Calu3 (cell line): ENCODE measurements around the gene CENPO. TPM values are rescaled to one million over a fixed set of nuclear protein-coding genes. Genes with fewer than 3 reads are reported as not detected.
A peak's percentile ranks its signal among the peaks of the same experiment; 100 is the strongest.

Source experiments
- BruUV-seq: library from RNA; stranded (reverse); fragments of 400-500 nt; replicated peaks from 2 replicates; lab custom pipeline; 2021; lab: Mats Ljungman, UMichigan
- CTCF ChIA-PET: fragments of 300-600 bp; sonication (Branson Sonifier 250); formaldehyde crosslinking; loops from one replicate; lab custom pipeline; 2022; ENCODE audit warnings: antibody characterized with exemption; lab: Charles Lee
- DNase-seq: peaks from one replicate; pipeline ENCODE4 v3.0.0; 2022
- H3K27ac Mint-ChIP-seq: one replicate; pipeline ENCODE4 v1.8.0; 2022; ENCODE audit warnings: mixed read lengths; ENCODE audit not compliant: unreplicated experiment
- H3K27me3 Mint-ChIP-seq: one replicate; pipeline ENCODE4 v1.8.0; 2022; ENCODE audit warnings: mixed read lengths; ENCODE audit not compliant: unreplicated experiment
- H3K36me3 Mint-ChIP-seq: one replicate; pipeline ENCODE4 v1.8.0; 2022; ENCODE audit warnings: mild to moderate bottlenecking, moderate library complexity, mixed read lengths; ENCODE audit not compliant: insufficient read depth, unreplicated experiment
- H3K4me1 Mint-ChIP-seq: one replicate; pipeline ENCODE4 v1.8.0; 2022; ENCODE audit warnings: mild to moderate bottlenecking, low read depth, mixed read lengths; ENCODE audit not compliant: unreplicated experiment
- H3K4me3 Mint-ChIP-seq: one replicate; pipeline ENCODE4 v1.8.0; 2022; ENCODE audit warnings: mild to moderate bottlenecking, low read depth, moderate library complexity, mixed read lengths; ENCODE audit not compliant: unreplicated experiment
- H3K9me3 Mint-ChIP-seq: one replicate; pipeline ENCODE4 v1.8.0; 2022; ENCODE audit warnings: low read depth, mixed read lengths; ENCODE audit not compliant: unreplicated experiment
- intact Hi-C: fragments of 100-400 bp; cut with micrococcal nuclease; formaldehyde crosslinking; loops from one replicate; pipeline ENCODE4 v1.10.0; 2022; ENCODE audit not compliant: unreplicated experiment
- total RNA-seq: library from RNA; stranded (reverse); gene quantifications from 2 replicates; pipeline ENCODE4 v1.2.3, GENCODE V29; 2022
- TF ChIP-seq, protein P1 (sequence below): fragments of 200-600 bp; IDR thresholded peaks from one replicate; pipeline ENCODE4 v1.8.0; 2022; ENCODE audit warnings: antibody characterized with exemption; ENCODE audit not compliant: unreplicated experiment

The CENPO gene
- total RNA-seq, 1 experiment from 2014 or later: 43.1 TPM

DNA sequence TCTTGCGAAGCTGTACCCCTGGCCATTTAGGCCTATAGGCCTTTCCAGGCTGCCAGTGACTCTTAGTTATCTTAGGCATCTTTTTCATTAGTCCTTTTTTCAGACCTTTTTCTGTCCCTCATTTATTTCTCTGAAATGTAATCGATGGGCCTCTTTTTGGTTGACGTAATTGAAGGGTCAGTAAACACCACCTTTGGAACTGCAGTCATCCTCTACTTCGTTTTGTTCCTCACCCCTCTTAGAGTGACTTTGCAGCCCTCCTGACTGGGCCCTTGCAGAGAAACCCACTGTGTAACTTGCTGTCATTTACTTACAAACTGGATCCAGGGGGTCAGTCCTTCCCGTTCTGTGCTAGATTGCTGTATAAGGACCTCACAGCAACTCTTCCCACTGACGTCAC lies 23.2 kb downstream of the CENPO start:
- peaks cover 7% of the 10 kb centered on the region for H3K4me1 Mint-ChIP-seq
- no peaks in the 10 kb centered on the region for H3K27me3 Mint-ChIP-seq
- H3K9me3 Mint-ChIP-seq: no peaks in the 10 kb centered on the region
- peaks cover 39% of the 10 kb centered on the region for H3K36me3 Mint-ChIP-seq
- peak overlapping the region; percentile 9 for H3K27ac Mint-ChIP-seq
- no peak overlapping the region for H3K4me3 Mint-ChIP-seq
- no TSS peak for BruUV-seq
- CTCF ChIA-PET: no interaction called here
- TF ChIP-seq, protein P1, sequence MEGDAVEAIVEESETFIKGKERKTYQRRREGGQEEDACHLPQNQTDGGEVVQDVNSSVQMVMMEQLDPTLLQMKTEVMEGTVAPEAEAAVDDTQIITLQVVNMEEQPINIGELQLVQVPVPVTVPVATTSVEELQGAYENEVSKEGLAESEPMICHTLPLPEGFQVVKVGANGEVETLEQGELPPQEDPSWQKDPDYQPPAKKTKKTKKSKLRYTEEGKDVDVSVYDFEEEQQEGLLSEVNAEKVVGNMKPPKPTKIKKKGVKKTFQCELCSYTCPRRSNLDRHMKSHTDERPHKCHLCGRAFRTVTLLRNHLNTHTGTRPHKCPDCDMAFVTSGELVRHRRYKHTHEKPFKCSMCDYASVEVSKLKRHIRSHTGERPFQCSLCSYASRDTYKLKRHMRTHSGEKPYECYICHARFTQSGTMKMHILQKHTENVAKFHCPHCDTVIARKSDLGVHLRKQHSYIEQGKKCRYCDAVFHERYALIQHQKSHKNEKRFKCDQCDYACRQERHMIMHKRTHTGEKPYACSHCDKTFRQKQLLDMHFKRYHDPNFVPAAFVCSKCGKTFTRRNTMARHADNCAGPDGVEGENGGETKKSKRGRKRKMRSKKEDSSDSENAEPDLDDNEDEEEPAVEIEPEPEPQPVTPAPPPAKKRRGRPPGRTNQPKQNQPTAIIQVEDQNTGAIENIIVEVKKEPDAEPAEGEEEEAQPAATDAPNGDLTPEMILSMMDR: no peak
- intact Hi-C loops: no loop called here
- no peak for DNase-seq

- no peak for DNase-seq
- H3K4me3 Mint-ChIP-seq: no peak overlapping the region
- H3K36me3 Mint-ChIP-seq: peaks cover 36% of the 10 kb centered on the region
- no peaks in the 10 kb centered on the region for H3K9me3 Mint-ChIP-seq
- BruUV-seq: no TSS peak
- TF ChIP-seq, protein P1: no peak
- CTCF ChIA-PET: no interaction called here
- peaks cover 7% of the 10 kb centered on the region for H3K4me1 Mint-ChIP-seq
- H3K27me3 Mint-ChIP-seq: no peaks in the 10 kb centered on the region
- intact Hi-C loops: no loop called here
- H3K27ac Mint-ChIP-seq: peak overlapping the region; percentile 9
Observed at GRCh38 chr2:24816884-24817283, 23.7 kb downstream of the CENPO start.

DNA sequence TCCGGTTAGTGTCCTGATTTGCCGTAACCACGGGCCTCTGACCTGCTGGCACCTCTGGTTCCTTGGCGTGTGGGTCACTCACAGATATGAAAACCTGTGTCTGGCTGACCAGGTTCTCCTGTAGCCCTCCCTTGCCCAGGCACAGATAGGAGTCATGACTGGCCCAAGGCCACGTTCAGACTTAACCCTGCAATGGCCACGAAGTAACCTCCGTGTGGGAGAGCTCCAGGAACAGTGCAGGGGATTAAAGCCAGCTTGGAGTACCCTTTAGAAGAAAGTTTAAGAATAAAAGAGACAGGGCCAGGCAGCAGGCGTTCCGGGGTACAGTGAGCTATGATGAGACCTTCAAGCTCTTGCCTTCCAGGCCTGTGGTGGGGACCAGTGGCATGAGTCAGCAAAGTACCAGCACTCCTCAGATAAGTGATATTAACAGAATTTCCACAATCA lies 25.5 kb downstream of the CENPO start:
- Mint-ChIP-seq H3K36me3 (peaks cover 36% of the 10 kb centered on the region), H3K4me3 (no peak overlapping the region), H3K4me1 (peaks cover 4% of the 10 kb centered on the region), H3K9me3 (no peaks in the 10 kb centered on the region), H3K27ac (no peak overlapping the region), H3K27me3 (no peaks in the 10 kb centered on the region)
- no TSS peak for BruUV-seq
- DNase-seq: no peak
- CTCF ChIA-PET: no interaction called here
- TF ChIP-seq, protein P1: no peak
- intact Hi-C loops: no loop called here

GRCh38 chr2:24819442-24820174 lies 26.4 kb downstream of the CENPO start:
- no peak overlapping the region for H3K27ac Mint-ChIP-seq
- no peaks in the 10 kb centered on the region for H3K27me3 Mint-ChIP-seq
- TF ChIP-seq, protein P1: no peak
- no TSS peak for BruUV-seq
- H3K9me3 Mint-ChIP-seq: no peaks in the 10 kb centered on the region
- peaks cover 41% of the 10 kb centered on the region for H3K36me3 Mint-ChIP-seq
- intact Hi-C loops: no loop called here
- DNase-seq: no peak
- CTCF ChIA-PET: no interaction called here
- no peaks in the 10 kb centered on the region for H3K4me1 Mint-ChIP-seq
- H3K4me3 Mint-ChIP-seq: no peak overlapping the region
